ENCODE results near the gene ERH. TPM values are rescaled to one million over a fixed set of nuclear protein-coding genes. Genes with fewer than 3 reads are reported as not detected.
A peak's percentile ranks its signal among the peaks of the same experiment; 100 is the strongest.

Gene ERH
- total RNA-seq = 117 TPM
- 10 to 100 TPM; 57.2 to 99.6 (median 73.8) TPM for polyA plus RNA-seq

DNA sequence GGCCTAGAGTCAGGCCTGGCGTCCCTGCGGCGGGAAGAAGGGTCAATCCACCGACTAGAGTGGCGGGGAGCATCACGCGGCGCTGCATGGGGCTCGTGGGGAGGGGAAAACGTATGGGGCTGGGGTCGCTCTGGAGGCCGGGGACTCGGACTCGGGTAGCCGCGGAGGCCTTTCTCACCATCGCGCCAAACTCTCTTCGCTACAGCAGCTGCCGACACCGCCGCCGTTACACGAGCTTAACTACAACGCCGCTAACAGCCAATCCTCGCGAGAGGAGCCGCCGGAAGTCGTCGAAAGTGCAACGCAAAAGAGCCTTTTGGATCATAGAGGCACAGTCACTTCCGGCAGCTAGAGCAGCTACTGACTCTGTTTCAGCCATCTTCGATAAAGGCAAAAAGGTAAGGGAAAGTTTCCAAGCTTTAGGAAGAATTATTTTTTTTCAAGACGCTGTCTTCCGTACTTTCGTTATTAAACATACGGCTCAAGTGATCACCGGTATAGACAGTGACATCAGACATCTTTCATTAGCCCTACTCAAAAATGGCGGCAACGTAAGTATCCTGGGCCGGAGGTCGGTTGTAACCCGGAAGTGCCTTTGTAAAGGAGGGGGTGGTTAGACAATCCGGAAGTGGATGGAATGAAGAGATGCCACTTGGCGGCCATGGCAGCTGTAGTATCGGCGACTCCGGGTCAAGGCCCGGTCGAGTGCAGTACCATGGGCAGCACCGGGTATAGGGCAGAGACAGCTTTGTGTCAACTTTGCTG is at the start of gene ERH, which contains the start of gene SLC39A9:
TSS of gene ERH (minus strand) at position 247 of the 765 bp plus-strand sequence. CDS start at position 181, 66 bp downstream.
TSS of gene SLC39A9 (plus strand) at position 640 of the 765 bp plus-strand sequence. CDS start 678 bp downstream, outside the sequence.
- Mint-ChIP-seq H3K36me3 (peaks cover 28% of the 10 kb centered on the region), H3K4me3 (peak within 1 kb of the TSS; percentile 94 to 96 (median 95)), H3K27me3 (no peaks in the 10 kb centered on the region), H3K27ac (peak within 1 kb of the TSS; percentile 98 to 100 (median 100)), H3K9me3 (no peaks in the 10 kb centered on the region), H3K4me1 (peaks cover 41 to 89% (median 59%) of the 10 kb centered on the region in 4 donors)
- Histone ChIP-seq H3K9me3 (ENCODE audit: control insufficient read depth in 2 of 2, low read length in 2 of 2) (no peaks in the 10 kb centered on the region), H3K36me3 (ENCODE audit: control insufficient read depth, insufficient read depth, low read length) (peaks cover 27% of the 10 kb centered on the region), H3K27ac (ENCODE audit: insufficient read depth, low read length, poor library complexity, severe bottlenecking) (peak within 1 kb of the TSS; percentile 95), H3K4me1 (ENCODE audit: control insufficient read depth, insufficient read depth, low read length, poor library complexity, severe bottlenecking) (peaks cover 64% of the 10 kb centered on the region), H3K4me3 (ENCODE audit: low read depth, low read length) (peak within 1 kb of the TSS; percentile 100), H3K27me3 (ENCODE audit: control insufficient read depth, insufficient read depth, low read length) (no peaks in the 10 kb centered on the region)
- DNase-seq (peak; percentile 94 to 98 (median 97)), ATAC-seq (ENCODE audit: low read depth in 2 of 2) (peak; percentile 86 to 89)

DNA sequence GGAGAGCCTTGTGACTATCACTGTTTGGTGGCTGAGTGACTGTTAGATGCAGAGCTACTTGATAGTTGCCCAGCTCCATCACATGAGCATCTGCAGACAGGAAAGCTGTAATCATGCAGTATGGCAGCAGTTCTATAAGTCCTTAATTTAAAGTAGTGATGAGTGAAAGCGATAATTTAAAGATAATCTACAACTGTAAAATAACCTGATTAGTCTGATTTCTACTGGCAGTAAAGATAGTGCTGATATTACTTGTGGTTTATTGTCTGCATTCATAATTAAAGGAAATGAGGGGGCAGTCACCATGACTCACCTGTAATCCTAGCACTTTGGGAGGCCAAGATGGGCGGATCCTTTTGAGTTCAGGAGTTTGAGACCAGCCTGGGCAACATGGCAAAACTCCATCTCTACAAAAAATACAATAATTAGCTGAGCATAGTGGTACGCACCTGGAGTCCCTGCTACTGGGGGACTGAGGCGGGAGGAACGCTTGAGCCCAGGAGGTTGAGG is 45.3 kb upstream of the ERH start:
- no peaks in the 10 kb centered on the region for H3K27me3 ChIP-seq (ENCODE audit: control insufficient read depth, insufficient read depth, low read length)
- H3K36me3 Mint-ChIP-seq = peaks cover 55% of the 10 kb centered on the region
- peaks cover 0 to 16% (median 12%) of the 10 kb centered on the region in 4 donors for H3K4me1 Mint-ChIP-seq
- no peak overlapping the region for H3K27ac Mint-ChIP-seq
- no peak overlapping the region for H3K4me3 ChIP-seq (ENCODE audit: low read depth, low read length)
- DNase-seq (no peak), ATAC-seq (ENCODE audit: low read depth in 2 of 2) (no peak)
- no peaks in the 10 kb centered on the region for H3K9me3 ChIP-seq (ENCODE audit: control insufficient read depth in 2 of 2, low read length in 2 of 2)
- no peak overlapping the region for H3K4me3 Mint-ChIP-seq
- no peaks in the 10 kb centered on the region for H3K4me1 ChIP-seq (ENCODE audit: control insufficient read depth, insufficient read depth, low read length, poor library complexity, severe bottlenecking)
- no peaks in the 10 kb centered on the region for H3K9me3 Mint-ChIP-seq
- H3K36me3 ChIP-seq (ENCODE audit: control insufficient read depth, insufficient read depth, low read length) = peaks cover 16% of the 10 kb centered on the region
- H3K27ac ChIP-seq (ENCODE audit: insufficient read depth, low read length, poor library complexity, severe bottlenecking) = no peak overlapping the region
- no peaks in the 10 kb centered on the region for H3K27me3 Mint-ChIP-seq

DNA sequence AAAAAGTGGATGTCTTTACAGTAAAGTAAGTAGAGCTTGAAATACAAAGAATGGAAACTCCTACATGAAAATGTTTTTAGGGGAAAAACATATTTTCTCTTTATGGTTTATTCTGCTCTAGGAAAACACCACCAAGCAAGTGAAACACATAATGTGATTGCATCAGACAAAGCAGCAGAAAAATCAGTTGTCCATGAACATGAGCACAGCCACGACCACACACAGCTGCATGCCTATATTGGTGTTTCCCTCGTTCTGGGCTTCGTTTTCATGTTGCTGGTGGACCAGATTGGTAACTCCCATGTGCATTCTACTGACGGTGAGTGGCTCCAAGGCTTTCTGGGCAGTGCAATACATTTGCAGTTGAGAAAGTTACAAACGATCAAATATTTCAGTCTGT is 43.8 kb upstream of the ERH start:
- Histone ChIP-seq H3K27me3 (ENCODE audit: control insufficient read depth, insufficient read depth, low read length) (no peaks in the 10 kb centered on the region), H3K4me1 (ENCODE audit: control insufficient read depth, insufficient read depth, low read length, poor library complexity, severe bottlenecking) (no peaks in the 10 kb centered on the region), H3K4me3 (ENCODE audit: low read depth, low read length) (no peak overlapping the region), H3K27ac (ENCODE audit: insufficient read depth, low read length, poor library complexity, severe bottlenecking) (no peak overlapping the region), H3K9me3 (ENCODE audit: control insufficient read depth in 2 of 2, low read length in 2 of 2) (no peaks in the 10 kb centered on the region), H3K36me3 (ENCODE audit: control insufficient read depth, insufficient read depth, low read length) (peaks cover 16% of the 10 kb centered on the region)
- Mint-ChIP-seq H3K27me3 (no peaks in the 10 kb centered on the region), H3K27ac (no peak overlapping the region), H3K4me1 (peaks cover 0 to 13% (median 12%) of the 10 kb centered on the region in 4 donors), H3K9me3 (no peaks in the 10 kb centered on the region), H3K4me3 (no peak overlapping the region), H3K36me3 (peaks cover 49% of the 10 kb centered on the region)
- DNase-seq = no peak
- no peak for ATAC-seq (ENCODE audit: low read depth in 2 of 2)

DNA sequence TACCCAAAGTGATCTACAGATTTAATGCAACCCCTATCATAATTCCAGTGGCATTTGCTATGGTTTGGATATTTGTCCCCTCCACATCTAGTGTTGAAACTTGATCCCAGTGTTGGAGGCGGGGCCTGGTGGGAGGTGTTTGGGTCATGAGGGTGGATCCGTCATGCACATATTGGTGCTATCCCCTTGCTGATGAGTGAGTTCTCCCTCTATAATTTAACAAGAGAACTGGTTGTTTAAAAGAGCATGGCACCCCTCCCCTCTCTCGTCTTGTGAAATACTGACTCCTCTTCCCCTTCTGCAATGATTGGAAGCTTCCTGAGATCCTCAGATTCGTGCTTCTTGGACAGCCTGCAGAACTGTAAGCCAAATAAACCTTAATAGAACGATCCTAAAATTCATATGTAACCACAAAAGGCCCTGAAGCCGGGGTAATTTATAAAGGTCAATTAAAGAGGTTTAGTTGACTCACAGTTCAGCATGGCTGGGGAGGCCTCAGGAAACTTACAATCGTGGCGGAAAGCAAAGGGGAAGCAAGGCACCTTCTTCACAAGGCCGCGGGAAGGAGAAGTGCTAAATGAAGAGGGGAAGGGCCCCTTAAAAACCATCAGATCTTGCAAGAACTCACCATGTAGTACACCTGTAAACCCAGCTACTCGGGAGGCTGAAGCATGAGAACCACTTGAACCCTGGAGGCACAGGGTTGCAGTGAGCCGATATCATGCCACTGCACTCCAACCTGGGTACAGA is 41.6 kb upstream of the ERH start:
- ATAC-seq (ENCODE audit: low read depth in 2 of 2) (no peak), DNase-seq (no peak)
- no peaks in the 10 kb centered on the region for H3K4me1 ChIP-seq (ENCODE audit: control insufficient read depth, insufficient read depth, low read length, poor library complexity, severe bottlenecking)
- no peaks in the 10 kb centered on the region for H3K9me3 ChIP-seq (ENCODE audit: control insufficient read depth in 2 of 2, low read length in 2 of 2)
- H3K27ac ChIP-seq (ENCODE audit: insufficient read depth, low read length, poor library complexity, severe bottlenecking) = no peak overlapping the region
- Mint-ChIP-seq H3K36me3 (peaks cover 38% of the 10 kb centered on the region), H3K27me3 (no peaks in the 10 kb centered on the region), H3K27ac (peak overlapping the region in 1 of 3 donors; percentile 75), H3K4me1 (peaks cover 4 to 22% (median 19%) of the 10 kb centered on the region in 4 donors), H3K4me3 (no peak overlapping the region), H3K9me3 (no peaks in the 10 kb centered on the region)
- H3K4me3 ChIP-seq (ENCODE audit: low read depth, low read length) = no peak overlapping the region
- H3K27me3 ChIP-seq (ENCODE audit: control insufficient read depth, insufficient read depth, low read length) = no peaks in the 10 kb centered on the region
- H3K36me3 ChIP-seq (ENCODE audit: control insufficient read depth, insufficient read depth, low read length) = peaks cover 16% of the 10 kb centered on the region

DNA sequence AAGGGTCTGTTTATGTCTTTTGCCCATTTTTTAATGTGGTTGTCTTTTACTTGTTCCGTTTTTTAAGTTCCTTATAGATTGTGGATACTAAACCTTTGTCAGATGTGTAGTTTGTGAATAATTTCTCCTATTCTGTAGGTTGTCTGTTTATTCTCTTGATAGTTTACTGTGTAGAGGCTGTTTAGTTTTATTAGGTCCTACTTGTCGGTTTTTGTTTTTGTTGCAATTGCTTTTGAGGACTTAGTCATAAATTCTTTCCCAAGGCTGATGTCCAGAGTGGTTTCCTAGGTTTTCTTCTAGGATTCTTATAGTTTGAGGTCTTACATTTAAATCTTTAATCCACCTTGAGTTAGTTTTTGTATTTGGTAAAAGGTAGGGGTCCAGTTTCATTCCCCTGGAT is 34.3 kb upstream of the ERH start:
- peaks cover 0 to 1% (median 0%) of the 10 kb centered on the region in 7 donors for H3K9me3 Mint-ChIP-seq
- no peak overlapping the region for H3K27ac ChIP-seq (ENCODE audit: insufficient read depth, low read length, poor library complexity, severe bottlenecking)
- H3K36me3 Mint-ChIP-seq = peaks cover 36% of the 10 kb centered on the region
- peak overlapping the region in 1 of 3 donors; percentile 11 for H3K27ac Mint-ChIP-seq
- peaks cover 11 to 17% (median 14%) of the 10 kb centered on the region in 4 donors for H3K4me1 Mint-ChIP-seq
- H3K27me3 ChIP-seq (ENCODE audit: control insufficient read depth, insufficient read depth, low read length) = no peaks in the 10 kb centered on the region
- H3K4me1 ChIP-seq (ENCODE audit: control insufficient read depth, insufficient read depth, low read length, poor library complexity, severe bottlenecking) = no peaks in the 10 kb centered on the region
- H3K4me3 ChIP-seq (ENCODE audit: low read depth, low read length) = no peak overlapping the region
- H3K4me3 Mint-ChIP-seq = no peak overlapping the region
- no peaks in the 10 kb centered on the region for H3K9me3 ChIP-seq (ENCODE audit: control insufficient read depth in 2 of 2, low read length in 2 of 2)
- DNase-seq (no peak), ATAC-seq (ENCODE audit: low read depth in 2 of 2) (no peak)
- peaks cover 8% of the 10 kb centered on the region for H3K36me3 ChIP-seq (ENCODE audit: control insufficient read depth, insufficient read depth, low read length)
- H3K27me3 Mint-ChIP-seq = no peaks in the 10 kb centered on the region

DNA sequence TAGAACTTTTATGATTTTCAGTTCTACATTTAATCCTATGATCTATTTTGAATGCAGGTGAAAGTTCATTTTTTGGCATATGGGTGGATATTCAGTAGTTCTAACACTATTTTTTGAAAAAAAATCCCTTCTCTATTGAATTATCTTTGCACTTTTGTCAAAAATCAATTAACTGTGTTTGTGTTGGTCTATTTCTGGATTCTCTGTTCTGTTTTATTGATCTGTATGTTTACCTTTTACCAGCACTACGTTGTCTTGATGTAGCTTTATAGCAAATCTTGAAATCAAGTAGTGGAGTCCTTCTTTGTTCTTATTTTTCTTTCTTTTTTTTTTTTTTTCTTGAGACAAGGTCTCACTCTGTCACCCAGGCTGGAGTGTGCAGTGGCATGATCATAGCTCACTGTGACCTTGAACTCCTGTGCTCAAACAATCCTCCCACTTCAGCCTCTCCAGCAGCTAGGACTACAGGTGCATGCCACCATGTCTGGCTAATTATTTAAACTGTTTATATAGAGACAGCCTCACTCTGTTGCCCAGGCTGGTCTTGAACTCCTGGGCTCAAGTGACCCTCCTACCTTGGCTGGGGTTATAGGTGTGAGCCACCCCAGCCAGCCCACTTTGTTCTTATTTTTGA is 32.3 kb upstream of the ERH start:
- H3K27ac ChIP-seq (ENCODE audit: insufficient read depth, low read length, poor library complexity, severe bottlenecking) = no peak overlapping the region
- H3K4me3 ChIP-seq (ENCODE audit: low read depth, low read length) = no peak overlapping the region
- H3K4me3 Mint-ChIP-seq = no peak overlapping the region
- no peaks in the 10 kb centered on the region for H3K27me3 Mint-ChIP-seq
- H3K4me1 ChIP-seq (ENCODE audit: control insufficient read depth, insufficient read depth, low read length, poor library complexity, severe bottlenecking) = no peaks in the 10 kb centered on the region
- peaks cover 0 to 1% (median 0%) of the 10 kb centered on the region in 7 donors for H3K9me3 Mint-ChIP-seq
- peaks cover 7 to 17% (median 11%) of the 10 kb centered on the region in 4 donors for H3K4me1 Mint-ChIP-seq
- no peaks in the 10 kb centered on the region for H3K9me3 ChIP-seq (ENCODE audit: control insufficient read depth in 2 of 2, low read length in 2 of 2)
- no peaks in the 10 kb centered on the region for H3K27me3 ChIP-seq (ENCODE audit: control insufficient read depth, insufficient read depth, low read length)
- H3K36me3 Mint-ChIP-seq = peaks cover 48% of the 10 kb centered on the region
- H3K36me3 ChIP-seq (ENCODE audit: control insufficient read depth, insufficient read depth, low read length) = peaks cover 23% of the 10 kb centered on the region
- ATAC-seq (ENCODE audit: low read depth in 2 of 2) = no peak
- H3K27ac Mint-ChIP-seq = no peak overlapping the region
- no peak for DNase-seq

DNA sequence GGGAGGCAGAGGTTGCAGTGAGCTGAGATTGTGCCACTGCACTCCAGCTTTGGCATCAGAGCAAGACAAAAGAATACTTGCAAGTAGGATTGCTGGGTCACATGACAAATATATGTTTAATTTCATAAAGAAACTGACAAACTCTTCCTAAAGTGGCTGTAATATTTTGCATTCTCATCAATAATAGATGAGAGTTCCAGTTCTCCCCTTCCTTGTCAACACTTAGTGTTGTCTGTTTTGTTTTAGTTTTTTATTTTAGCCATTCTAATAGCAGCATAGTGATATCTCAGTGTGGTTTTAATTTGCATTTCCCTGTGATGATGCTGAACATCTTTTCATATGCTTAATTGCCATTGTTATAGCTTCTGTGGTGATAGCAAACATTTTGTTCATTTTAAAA is 31.5 kb upstream of the ERH start:
- H3K4me3 Mint-ChIP-seq = no peak overlapping the region
- peaks cover 31% of the 10 kb centered on the region for H3K36me3 ChIP-seq (ENCODE audit: control insufficient read depth, insufficient read depth, low read length)
- H3K27ac Mint-ChIP-seq = no peak overlapping the region
- H3K27me3 ChIP-seq (ENCODE audit: control insufficient read depth, insufficient read depth, low read length) = no peaks in the 10 kb centered on the region
- peaks cover 48% of the 10 kb centered on the region for H3K36me3 Mint-ChIP-seq
- DNase-seq = no peak
- H3K4me3 ChIP-seq (ENCODE audit: low read depth, low read length) = no peak overlapping the region
- no peaks in the 10 kb centered on the region for H3K4me1 ChIP-seq (ENCODE audit: control insufficient read depth, insufficient read depth, low read length, poor library complexity, severe bottlenecking)
- H3K4me1 Mint-ChIP-seq = peaks cover under 1 to 13% (median 6%) of the 10 kb centered on the region in 4 donors
- H3K27me3 Mint-ChIP-seq = no peaks in the 10 kb centered on the region
- H3K9me3 Mint-ChIP-seq = peaks cover 0 to 1% (median 0%) of the 10 kb centered on the region in 7 donors
- H3K9me3 ChIP-seq (ENCODE audit: control insufficient read depth in 2 of 2, low read length in 2 of 2) = no peaks in the 10 kb centered on the region
- no peak for ATAC-seq (ENCODE audit: low read depth in 2 of 2)
- H3K27ac ChIP-seq (ENCODE audit: insufficient read depth, low read length, poor library complexity, severe bottlenecking) = no peak overlapping the region
